Epidermal melanocyte (primary cell): ENCODE measurements around the gene RTP4.

Experiments
- DNase-seq: peaks from one replicate; pipeline ENCODE4 v3.0.0; 2011; ENCODE audit warnings: low spot score; ENCODE audit not compliant: insufficient read length

The RTP4 gene, protein sequence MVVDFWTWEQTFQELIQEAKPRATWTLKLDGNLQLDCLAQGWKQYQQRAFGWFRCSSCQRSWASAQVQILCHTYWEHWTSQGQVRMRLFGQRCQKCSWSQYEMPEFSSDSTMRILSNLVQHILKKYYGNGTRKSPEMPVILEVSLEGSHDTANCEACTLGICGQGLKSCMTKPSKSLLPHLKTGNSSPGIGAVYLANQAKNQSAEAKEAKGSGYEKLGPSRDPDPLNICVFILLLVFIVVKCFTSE

DNA sequence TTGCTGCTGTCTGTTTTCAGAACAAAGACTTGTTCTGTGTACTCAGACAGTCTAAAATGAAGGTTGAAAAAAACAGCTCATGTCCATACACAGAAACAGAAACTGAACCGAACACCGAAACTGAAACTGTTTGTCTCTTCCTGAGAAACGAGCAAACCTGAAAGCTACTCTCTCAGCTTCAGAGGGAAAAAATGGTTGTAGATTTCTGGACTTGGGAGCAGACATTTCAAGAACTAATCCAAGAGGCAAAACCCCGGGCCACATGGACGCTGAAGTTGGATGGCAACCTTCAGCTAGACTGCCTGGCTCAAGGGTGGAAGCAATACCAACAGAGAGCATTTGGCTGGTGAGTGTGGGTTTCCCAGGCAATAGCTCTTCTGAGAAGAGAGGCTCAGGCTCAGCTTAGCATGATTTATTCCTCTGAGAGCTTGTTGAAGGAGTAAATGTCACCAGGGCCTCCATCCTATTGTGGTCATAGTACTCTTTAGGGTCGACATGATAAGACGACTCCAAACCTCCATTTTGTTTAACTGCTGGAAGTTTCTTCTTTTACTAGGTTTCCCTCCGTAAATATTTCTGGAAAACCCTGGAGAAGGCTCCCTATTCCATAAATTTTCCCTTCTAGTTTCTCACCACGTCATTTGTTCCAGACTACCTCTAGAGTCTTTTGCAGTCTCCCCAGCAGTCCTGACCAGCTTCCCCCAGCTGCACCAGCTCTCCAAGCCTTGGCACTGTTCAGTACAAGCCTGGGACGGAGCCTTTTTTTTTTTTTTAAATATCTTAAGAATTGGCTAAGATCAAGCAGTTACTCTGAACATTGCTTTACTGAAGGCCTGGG, at the start of gene RTP4:
Gene RTP4, plus strand, starts transcription at position 135 of the 838 bp plus-strand sequence. Its CDS starts 57 bp downstream, at position 192.
- peak; percentile 48 for DNase-seq

DNA sequence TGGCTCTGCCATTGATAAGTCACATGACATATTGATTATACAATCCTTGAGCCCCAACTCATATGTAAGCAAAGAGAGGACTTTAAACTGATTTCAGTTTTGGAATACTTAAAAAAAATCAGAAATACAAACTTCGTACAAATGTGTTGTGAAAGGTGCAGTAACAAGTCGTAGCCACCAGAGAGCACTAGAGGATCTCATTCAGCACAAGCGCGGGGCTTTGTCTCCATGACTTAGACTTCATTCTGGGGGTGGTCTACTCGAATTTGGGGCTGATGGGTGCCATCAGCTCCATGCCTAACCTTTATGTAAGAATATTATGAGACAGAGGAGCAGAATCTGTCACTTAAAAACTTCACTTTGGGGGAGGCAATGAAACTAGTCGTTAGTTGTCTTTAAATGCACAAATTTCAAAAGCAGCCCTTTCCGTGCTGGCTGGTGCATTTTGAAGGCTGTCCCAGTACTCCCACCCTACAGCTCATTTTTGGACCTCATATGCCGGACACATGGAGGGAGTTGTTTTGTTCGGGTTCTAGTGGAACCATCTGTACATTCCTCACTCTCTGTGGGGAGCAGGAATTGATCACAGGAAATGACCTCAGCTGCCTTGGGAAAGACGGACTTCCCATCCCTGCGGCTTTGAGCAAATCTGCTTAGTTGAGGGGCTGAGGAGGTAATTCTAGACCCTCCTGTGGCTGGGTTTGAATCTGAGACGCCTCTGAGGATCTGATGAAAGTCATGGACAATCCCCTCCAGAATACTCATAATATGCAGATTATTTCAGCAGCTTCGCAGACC, 49.2 kb upstream of the RTP4 start:
- peak; percentile 33 for DNase-seq

DNA sequence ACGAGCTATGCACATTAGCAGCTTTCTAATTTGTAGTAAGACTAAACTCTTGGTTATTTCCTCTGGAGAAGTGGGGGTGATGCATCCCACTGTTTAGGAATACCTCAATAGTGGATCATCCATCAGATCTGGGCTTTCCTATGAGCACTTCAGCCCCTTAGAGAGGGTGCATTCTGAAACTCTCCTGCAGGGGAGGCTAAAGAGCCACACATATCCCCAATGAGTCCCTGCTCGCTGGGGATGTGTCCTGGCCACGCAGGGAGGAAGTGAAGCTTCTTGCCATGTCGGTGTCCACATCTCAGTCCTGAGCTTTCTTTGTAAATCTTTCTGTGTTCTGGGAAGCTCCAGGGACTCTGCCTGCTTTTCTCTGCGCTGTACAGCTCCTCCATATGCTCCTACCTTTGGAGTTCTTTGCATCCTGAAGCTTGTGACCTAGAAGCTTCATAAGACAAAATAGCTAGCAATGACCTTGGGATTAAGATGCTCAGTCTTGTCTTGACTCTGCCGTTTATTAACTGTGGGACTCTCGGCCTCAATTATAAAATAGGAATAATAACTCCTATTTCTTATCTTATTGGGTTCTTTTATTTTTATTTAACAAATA, 48.4 kb upstream of the RTP4 start:
- DNase-seq = peak; percentile 61

DNA sequence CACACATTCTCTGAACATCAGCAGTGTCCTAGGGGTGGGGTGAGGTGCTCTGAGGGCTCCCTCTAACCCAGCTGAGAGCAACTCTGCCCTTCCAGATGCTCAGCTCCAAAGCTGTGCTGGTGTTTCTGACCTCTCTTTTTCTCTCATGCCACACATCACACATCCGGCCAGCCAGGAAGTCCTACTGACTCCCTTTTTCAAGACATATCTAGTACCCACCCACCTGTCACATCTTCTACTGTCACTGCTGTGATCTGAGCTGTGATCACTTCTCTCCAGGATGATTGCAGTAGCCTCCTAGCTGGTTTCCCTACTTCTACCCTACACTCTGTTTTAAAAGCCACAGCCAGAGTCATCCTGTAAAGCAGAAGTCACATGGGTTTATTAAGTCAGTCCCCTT, 46.4 kb upstream of the RTP4 start:
- no peak for DNase-seq

DNA sequence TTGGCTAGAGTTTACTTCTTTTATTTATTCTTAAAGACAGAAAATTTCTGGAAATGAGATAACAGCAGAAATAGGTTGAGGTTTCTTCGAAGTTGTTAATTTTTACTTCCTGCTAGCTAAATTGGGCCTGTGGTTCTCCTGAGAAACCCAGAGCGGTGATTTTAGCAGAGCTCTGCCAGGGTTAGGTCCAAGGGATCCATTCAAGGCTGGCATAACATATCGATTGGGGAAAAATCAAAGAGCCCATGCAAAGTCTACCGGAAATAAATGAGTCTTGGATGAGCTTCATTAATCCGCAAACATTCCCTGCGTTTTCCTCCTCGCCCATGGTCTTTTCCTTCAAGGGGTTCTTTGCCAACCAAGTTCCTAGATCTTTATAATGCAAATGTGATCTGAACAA, 45.9 kb upstream of the RTP4 start:
- DNase-seq = no peak

DNA sequence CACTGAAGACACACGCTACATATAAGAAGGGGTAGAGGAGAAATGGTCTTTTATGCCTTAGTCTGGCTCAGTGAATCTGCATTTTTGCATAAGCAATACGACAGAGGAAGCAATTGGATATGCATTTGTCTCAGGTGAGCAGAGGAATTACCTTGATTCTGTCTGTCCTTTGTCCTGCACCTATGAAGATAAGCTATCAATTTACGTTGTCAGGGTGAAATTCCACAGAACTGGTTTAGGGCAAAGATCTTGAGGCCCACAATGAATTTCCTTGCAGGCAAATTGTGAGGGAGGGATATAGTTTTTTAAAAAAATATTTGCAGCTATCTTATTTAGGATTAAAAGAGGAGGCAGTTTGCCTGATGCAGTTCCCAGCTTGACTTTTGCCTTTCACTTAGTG, 45.1 kb upstream of the RTP4 start:
- DNase-seq = no peak

DNA sequence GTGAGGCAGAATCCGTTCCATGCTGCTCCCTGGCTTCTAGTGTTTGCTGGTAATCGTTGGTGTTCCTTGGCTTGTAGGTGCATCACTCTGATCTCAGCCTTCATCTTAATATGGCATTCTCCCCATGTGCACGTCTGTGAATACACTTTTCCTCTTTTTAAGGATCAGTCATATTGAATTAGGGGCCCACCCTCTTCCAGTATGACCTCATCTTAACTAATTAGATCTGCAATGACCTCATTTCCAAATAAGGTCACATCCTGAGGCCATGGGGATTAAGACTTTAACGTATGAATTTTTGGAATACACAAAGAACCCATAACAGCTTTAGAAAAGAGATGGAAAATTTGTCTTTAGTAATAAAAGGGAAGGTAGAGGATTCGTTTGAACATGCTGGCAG, 42.6 kb upstream of the RTP4 start:
- DNase-seq = no peak

DNA sequence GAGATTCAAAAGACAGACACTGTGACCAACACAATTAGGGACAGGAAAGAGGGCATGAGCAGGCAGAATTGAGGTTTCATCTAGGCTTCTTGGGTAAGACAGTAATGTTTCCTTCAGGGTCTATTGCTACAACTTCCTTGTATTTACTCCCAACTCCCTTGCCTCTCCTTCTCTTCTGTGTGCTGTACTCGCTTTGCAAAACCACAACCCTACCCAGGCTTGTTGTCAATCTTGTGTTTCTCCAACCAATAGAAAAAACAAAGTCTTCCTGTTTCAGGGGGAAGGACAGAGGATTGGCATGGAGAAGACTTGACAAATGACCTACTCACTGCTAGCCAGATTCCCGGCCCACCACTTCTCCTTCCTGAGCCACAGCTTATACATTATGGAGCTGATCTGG, 40.3 kb upstream of the RTP4 start:
- DNase-seq = no peak

DNA sequence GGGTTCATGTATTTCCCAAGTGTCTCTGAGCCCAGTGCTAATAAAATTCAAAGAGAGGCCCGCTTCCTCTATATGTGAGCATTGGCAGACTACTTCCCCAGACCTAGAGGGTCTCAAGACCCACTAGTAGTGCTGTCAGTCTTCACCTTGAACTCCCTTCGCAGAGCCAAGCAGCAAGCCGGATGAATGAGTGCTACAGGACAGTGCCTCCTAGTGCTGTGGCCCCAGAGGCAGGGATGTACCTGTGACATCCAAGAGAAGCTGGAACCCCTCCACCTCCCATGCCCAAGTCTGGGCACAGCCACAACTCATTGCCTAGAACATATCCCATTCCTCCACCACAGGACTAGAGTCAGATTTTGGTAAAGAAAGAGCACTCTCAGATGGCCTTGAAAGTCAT, 39.5 kb upstream of the RTP4 start:
- DNase-seq = no peak

DNA sequence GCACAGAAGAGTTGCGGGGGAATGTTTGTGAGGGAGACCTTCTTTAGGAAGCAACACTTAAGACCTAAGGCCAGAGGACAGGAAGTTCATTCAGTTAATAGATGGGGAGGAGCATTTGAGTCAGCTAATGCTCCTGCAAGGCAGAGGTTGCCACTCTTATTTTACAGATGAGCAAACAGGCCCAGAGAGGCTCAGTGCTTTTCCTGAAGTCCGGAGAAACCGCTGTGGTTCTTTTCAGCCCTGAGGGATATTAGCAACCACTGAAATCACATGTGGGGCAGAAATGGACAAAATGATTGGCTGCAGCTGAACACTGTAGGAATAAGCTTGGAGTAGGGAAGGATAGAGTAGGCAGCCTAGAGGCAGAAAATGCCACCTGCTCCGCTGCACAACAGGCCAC, 33.3 kb upstream of the RTP4 start:
- DNase-seq = peak; percentile 17

DNA sequence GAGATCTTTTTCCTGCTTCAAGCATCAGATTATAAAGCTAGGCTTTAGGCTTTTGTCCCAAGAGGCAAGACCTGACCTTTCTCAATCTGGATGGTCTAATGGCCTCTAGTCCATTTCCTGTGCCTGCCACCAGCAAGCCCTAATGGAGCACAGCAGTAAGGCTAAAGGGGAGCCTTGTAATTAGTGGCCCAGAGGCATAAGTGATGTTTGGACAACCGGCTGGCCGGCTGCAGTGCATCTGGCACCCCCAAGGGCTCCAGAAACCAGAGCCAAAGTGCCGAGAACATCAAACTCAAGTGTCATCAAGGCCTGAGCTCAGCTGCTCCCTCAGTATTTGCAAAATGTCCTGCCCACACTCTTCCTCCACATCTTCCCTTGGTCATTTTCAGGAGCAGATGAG, 31.9 kb upstream of the RTP4 start:
- no peak for DNase-seq

DNA sequence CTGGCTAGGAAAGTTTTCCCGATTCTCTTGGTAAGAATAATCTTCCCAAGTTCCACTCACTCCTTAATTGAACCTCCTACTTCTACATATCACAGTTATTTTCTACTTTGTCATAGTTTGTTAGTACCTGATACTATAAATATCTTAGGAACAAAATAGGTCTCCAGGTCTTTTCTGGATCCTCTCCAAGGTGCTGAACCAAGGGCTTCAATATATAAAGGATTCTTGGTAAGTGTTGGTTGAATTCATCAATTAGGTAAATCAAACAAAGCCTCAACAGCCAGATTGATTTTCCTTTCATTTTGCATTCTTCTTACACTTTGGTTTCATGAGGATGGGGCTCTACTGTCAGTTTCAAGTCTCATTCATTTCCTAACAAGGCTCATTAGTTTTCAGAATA, 27.6 kb upstream of the RTP4 start:
- no peak for DNase-seq

DNA sequence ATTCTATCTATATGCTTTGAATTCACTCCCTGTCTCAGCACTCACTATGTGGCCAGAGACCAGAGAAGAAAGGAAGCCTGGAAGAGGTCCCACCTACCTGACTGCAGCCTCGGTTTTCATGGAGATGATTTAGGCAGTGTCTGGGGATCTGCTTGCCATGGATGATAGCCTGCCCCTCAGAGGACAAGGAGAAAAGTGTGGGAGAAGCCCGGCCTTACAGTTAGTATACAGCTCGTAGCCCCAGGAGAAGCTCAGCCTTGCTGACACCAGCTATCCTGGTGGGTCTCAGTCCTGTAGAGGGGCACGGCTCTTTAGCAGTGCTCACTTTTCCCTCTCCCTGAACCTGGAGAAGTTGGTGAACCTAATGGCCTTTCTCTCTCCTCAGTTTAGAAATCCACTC, 25.9 kb upstream of the RTP4 start:
- DNase-seq = no peak

DNA sequence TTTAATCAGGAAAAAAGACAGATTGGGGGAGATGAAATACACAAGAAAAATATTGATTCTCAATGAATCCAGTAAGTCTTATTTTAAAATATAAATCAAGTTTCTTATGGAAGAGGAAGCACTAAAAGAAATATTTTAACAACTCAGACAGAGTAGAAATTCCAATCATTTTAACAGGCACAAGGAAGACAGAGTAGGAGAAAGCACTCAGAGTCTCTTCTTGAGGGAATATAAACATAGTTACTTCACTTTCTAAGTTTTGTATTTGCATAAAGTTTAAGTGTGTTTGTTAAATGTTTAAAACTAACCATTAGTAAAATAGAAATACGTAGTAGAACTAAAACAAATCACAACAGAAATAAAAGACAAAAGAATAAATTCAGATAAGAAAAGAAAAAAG, 24.5 kb upstream of the RTP4 start:
- DNase-seq = no peak

DNA sequence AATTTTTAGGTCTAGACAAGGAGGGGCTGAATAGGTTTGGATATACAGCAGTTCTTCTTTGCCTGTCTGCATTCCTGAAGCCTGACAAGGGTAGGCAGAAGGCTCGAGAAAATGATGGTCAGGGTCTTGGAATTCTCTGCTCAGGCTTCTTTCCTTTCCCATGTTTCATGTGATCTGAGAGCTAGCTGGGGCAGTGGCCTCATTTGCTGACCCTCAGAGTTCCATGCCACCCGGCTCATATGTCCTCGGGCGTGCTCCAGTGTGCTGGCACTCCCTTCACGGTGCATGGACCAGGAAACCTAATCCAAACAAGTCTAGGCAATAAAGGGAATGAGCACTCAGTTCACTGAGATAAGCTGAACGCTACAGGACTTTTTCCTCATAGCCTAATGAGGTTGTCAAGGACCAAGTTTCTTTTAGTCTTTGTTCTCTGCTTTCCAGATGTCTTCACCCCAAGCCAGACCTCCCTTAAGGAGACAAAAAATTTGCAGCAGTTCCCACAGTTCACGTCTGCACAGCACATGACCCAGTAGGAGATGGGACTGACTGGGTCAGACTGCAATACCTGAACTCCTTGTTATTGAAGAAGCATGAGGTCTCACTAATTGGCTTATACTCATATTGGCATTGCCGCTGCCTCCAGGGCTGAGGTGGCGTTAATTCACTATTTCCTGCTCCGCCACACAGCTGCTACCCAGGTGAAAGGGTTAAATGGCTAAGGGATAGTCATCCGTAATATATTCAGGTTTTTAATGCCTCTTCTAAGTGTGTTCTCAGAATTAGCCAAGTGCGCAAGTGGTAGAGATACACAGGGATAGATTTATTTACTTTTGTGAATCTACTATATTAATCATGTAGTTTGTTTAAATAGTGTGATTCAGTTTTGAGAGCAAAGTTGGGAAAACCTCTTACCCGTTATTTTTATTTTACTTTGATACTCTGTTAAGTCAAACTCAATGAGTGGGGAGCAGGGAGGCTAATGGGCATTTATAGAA, 15.3 kb upstream of the RTP4 start:
- DNase-seq = no peak

DNA sequence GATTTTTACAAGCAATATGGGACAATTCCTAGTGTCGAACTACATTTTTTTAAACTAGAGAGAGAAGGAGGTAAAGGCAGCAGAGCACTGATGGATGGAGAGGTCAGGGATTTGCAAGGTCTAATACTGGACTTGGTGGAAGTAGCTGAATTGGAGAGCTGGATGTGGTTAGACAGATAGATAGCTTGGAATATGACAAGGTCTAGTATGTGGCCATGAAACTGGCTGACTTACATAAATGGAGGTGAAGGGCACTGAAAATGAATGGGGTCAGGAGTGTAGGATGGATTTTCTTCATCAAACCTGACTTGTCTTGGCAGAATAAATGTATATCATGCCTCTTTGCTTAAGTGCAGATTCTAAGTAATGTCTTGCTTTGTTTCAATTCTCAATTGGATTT, 10.1 kb upstream of the RTP4 start:
- no peak for DNase-seq

DNA sequence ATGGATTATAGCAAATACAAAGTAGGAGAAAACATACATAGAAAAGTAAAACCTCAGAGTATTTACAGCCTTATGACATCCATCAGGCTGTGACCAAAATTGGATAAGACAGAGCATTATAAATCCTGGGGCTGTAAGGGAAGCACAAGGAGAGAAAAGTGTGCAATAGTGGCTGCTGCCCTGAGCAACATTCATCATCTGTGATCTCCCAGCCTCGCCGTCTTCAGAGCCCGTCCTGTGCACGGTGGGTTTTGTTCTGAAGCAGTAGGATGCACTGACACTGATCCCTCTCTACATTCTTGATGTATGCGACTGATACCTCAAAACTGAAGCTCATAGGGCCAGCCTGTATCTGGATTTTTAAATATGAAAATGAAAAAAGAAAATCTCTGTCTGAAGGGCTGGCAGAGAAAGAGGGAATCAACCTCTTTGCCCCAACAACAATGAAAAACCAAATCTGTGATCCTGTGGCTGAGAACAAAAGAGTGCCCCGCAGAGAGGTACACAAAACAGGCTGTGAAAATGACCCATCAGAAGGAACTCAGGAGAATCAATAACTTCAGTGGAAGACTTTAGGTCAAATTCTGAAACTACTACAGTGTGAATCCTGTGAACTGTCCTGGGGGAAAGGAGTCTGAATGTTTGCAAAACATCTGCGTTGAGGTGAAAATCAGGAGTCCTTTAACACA, 8.2 kb upstream of the RTP4 start:
- DNase-seq = no peak

DNA sequence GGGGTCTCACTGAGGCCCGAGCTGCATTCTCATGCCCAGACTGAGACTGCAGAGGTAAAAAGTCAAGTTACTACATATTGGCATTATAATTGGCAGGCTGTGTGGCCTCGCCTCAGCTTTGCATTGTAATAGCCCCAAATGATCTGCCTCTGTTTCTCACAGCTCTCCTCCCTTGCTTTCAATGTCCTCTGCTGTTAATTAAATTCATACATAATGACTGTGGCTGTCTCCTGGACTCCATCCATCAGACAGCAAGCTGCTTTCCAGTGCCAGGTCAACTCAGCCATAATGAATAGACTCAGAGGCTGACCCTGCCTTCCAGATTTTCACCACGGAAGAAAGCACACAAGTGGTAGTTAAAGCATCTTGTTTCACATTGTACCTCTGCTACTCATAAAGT, 7.6 kb upstream of the RTP4 start:
- no peak for DNase-seq

DNA sequence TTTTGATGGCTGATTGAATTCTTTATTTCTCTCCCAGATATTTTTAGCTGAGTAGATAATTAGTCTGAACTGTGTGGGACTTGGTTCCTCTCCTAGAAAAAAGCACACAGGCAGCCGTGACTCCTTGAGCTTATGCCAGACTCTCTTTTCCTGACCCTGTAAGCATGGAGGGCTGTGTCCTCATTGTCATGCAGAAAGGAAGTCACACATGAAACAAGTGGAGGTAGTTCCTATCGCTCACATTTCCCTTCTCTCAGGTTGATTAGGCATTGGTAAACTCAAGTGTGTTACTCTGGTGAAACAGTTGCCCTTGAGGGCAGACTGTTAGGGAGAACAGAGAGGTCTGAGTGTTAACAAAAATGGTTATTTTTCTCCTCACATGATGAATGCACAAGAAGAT, 6.3 kb upstream of the RTP4 start:
- DNase-seq = no peak

DNA sequence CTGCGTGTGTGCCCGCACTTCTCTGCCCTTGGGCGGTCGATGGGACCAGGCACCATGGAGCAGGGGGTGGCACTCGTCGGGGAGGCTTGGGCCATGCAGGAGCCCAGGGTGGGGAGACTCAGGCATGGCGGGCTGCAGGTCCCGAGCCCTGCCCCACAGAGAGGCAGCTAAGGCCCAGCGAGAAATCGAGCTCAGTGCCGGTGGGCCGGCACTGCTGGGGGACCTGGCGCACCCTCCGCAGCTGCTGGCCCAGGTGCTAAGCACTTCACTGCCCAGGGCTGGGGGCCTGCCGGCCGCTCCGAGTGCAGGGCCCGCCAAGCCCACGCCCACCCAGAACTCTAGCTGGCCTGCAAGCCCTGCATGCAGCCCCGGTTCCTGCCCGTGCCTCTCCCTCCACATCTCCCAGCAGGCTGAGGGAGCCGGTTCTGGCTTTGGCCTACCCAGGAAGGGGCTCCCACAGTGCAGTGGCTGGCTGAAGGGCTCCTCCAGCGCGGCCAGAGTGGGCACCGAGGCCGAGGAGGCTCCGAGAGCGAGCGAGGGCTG, 553 bp upstream of the RTP4 start:
- no peak for DNase-seq
